Tibial artery (tissue), 4 donors: ENCODE results near the gene KRT25.
A peak's percentile ranks its signal among the peaks of the same experiment; 100 is the strongest.

ENCODE experiments used
- DNase-seq, 2 donors: peaks; one replicate each; pipeline ENCODE4 v3.0.0-alpha.2; 2019
- H3K27ac ChIP-seq, 2 donors: fragments of 200-600 bp; sonication (generic) in 1 of 2; 1 replicate in 1 of 2; 2 replicates in 1 of 2; pipeline ENCODE4 v1.5.1; 2018 to 2019; ENCODE audit warnings: mild to moderate bottlenecking in 1 of 2
- H3K27me3 ChIP-seq, 2 donors: fragments of 200-600 bp; sonication (generic) in 1 of 2; one replicate each; pipeline versions ENCODE4 v1.5.1 to v1.6.0; 2016 to 2019
- H3K36me3 ChIP-seq, 3 donors: fragments of 200-600 bp; sonication (generic) in 2 of 3; one replicate each; pipeline ENCODE4 v1.5.1; 2016 to 2019; ENCODE audit warnings: mild to moderate bottlenecking in 2 of 3
- H3K4me1 ChIP-seq, 4 donors: fragments of 200-600 bp; sonication (generic) in 2 of 4; 1 replicate in 3 of 4; 2 replicates in 1 of 4; pipeline ENCODE4 v1.5.1; 2016 to 2019
- H3K4me3 ChIP-seq, 2 donors: fragments of 200-600 bp; sonication (generic) in 1 of 2; 1 replicate in 1 of 2; 2 replicates in 1 of 2; pipeline ENCODE4 v1.5.1; 2018 to 2019; ENCODE audit warnings: mild to moderate bottlenecking in 2 of 2
- H3K9me3 ChIP-seq, 3 donors: fragments of 200-600 bp; sonication (generic) in 1 of 3; one replicate each; pipeline ENCODE4 v1.5.1; 2016 to 2019
- CTCF ChIP-seq, 2 experiments: fragments of 200-600 bp in 1 of 2; fragments of 450-650 bp in 1 of 2; IDR thresholded peaks; one replicate each; pipeline ENCODE4 v1.5.1; 2017 to 2019; ENCODE audit warnings: antibody characterized with exemption in 2 of 2, mild to moderate bottlenecking in 1 of 2, moderate library complexity in 1 of 2
- intact Hi-C: fragments of 100-400 bp; cut with DNase I; formaldehyde crosslinking; loops from one replicate; pipeline ENCODE4 v1.15.0; 2023; ENCODE audit warnings: low total_unique reads

The KRT25 gene

GRCh38 chr17:40796846-40797245 is 41.7 kb upstream of the KRT25 start:
- Histone ChIP-seq H3K27me3 (peaks cover 0 to 55% of the 10 kb centered on the region in 2 donors), H3K4me3 (no peak overlapping the region), H3K4me1 (no peaks in the 10 kb centered on the region), H3K9me3 (no peaks in the 10 kb centered on the region), H3K27ac (no peak overlapping the region), H3K36me3 (no peaks in the 10 kb centered on the region)
- no peak for DNase-seq
- no peak for TF ChIP-seq CTCF (IDR thresholded peaks at IDR 0.05)
- intact Hi-C loops = loop anchor here (10.0 kb wide), 1 partner anchor 182 kb away; no protein-coding TSS in a partner anchor

- no peak for TF ChIP-seq CTCF (IDR thresholded peaks at IDR 0.05)
- H3K9me3 ChIP-seq = no peaks in the 10 kb centered on the region
- H3K4me3 ChIP-seq = no peak overlapping the region
- no peak for DNase-seq
- no peaks in the 10 kb centered on the region for H3K36me3 ChIP-seq
- peaks cover 0 to 9% (median 1%) of the 10 kb centered on the region in 4 donors for H3K4me1 ChIP-seq
- peaks cover 0 to 41% of the 10 kb centered on the region in 2 donors for H3K27me3 ChIP-seq
- intact Hi-C loops = loop anchor here (10.0 kb wide), 1 partner anchor 180 kb away; no protein-coding TSS in a partner anchor
- H3K27ac ChIP-seq = no peak overlapping the region
Measured at GRCh38 chr17:40795019-40795667, 40.0 kb upstream of the KRT25 start.

- TF ChIP-seq CTCF (IDR thresholded peaks at IDR 0.05) = no peak
- no peak overlapping the region for H3K27ac ChIP-seq
- intact Hi-C loops = loop anchor here (10.0 kb wide), 1 partner anchor 180 kb away; no protein-coding TSS in a partner anchor
Measured at GRCh38 chr17:40794466-40794865, 39.3 kb upstream of the KRT25 start.

GRCh38 chr17:40793832-40794231 is 38.7 kb upstream of the KRT25 start:
- Histone ChIP-seq H3K4me1 (peaks cover 0 to 9% (median 1%) of the 10 kb centered on the region in 4 donors), H3K4me3 (no peak overlapping the region), H3K27me3 (peaks cover 0 to 34% of the 10 kb centered on the region in 2 donors), H3K27ac (no peak overlapping the region), H3K9me3 (no peaks in the 10 kb centered on the region), H3K36me3 (no peaks in the 10 kb centered on the region)
- intact Hi-C loops = loop anchor here (10.0 kb wide), 1 partner anchor 179 kb away; no protein-coding TSS in a partner anchor
- no peak for TF ChIP-seq CTCF (IDR thresholded peaks at IDR 0.05)
- no peak for DNase-seq

More at GRCh38 chr17:40794466-40794865, 39.3 kb upstream of the KRT25 start:
- H3K27me3 ChIP-seq = peaks cover 0 to 38% of the 10 kb centered on the region in 2 donors
- H3K4me3 ChIP-seq = no peak overlapping the region
- H3K36me3 ChIP-seq = no peaks in the 10 kb centered on the region
- H3K9me3 ChIP-seq = no peaks in the 10 kb centered on the region
- DNase-seq = no peak
- peaks cover 0 to 9% (median 1%) of the 10 kb centered on the region in 4 donors for H3K4me1 ChIP-seq

GRCh38 chr17:40791787-40792436 is 36.8 kb upstream of the KRT25 start:
- Histone ChIP-seq H3K27ac (no peak overlapping the region), H3K4me1 (peaks cover 0 to 9% (median 1%) of the 10 kb centered on the region in 4 donors), H3K36me3 (no peaks in the 10 kb centered on the region), H3K9me3 (no peaks in the 10 kb centered on the region), H3K4me3 (no peak overlapping the region), H3K27me3 (peaks cover 0 to 20% of the 10 kb centered on the region in 2 donors)
- no peak for DNase-seq
- TF ChIP-seq CTCF (IDR thresholded peaks at IDR 0.05) = peak; percentile 43 to 48
- intact Hi-C loops = loop anchor here (10.0 kb wide), 1 partner anchor 177 kb away; no protein-coding TSS in a partner anchor
